Transverse colon (tissue), 4 donors: Measurements from ENCODE around the gene SMIM36. TPM values are rescaled to one million over a fixed set of nuclear protein-coding genes. Genes with fewer than 3 reads are reported as not detected.

Experiments
- DNase-seq: peaks from one replicate; pipeline ENCODE4 v3.0.0-alpha.2; 2019
- H3K27ac ChIP-seq, 4 donors: fragments of 200-600 bp; sonication (generic); 2 replicates each; pipeline ENCODE4 v1.5.1; 2016 to 2018; ENCODE audit warnings: inconsistent platforms in 4 of 4
- H3K27me3 ChIP-seq: fragments of 200-600 bp; sonication (generic); 2 replicates; pipeline ENCODE4 v1.5.1; 2017; ENCODE audit warnings: inconsistent platforms
- H3K36me3 ChIP-seq, 4 donors: fragments of 200-600 bp; sonication (generic); 2 replicates each; pipeline ENCODE4 v1.5.1; 2017 to 2019; ENCODE audit warnings: inconsistent platforms in 4 of 4
- H3K4me1 ChIP-seq, 4 donors: fragments of 200-600 bp; sonication (generic); 2 replicates each; pipeline ENCODE4 v1.5.1; 2017 to 2020; ENCODE audit warnings: inconsistent platforms in 4 of 4
- H3K4me3 ChIP-seq, 4 donors: fragments of 200-600 bp; sonication (generic); 1 replicate in 1 of 4; 2 replicates in 3 of 4; pipeline versions ENCODE4 v1.5.1 to v1.6.1; 2017 to 2019; ENCODE audit warnings: inconsistent platforms in 4 of 4
- H3K9me3 ChIP-seq, 2 donors: fragments of 200-600 bp; sonication (generic); 2 replicates each; pipeline ENCODE4 v1.5.1; 2017 to 2019; ENCODE audit warnings: inconsistent platforms in 2 of 2
- CTCF ChIP-seq, 5 experiments: fragments of 200-600 bp in 3 of 5; fragments of 450-650 bp in 2 of 5; sonication (generic) in 3 of 5; IDR thresholded peaks; 1 replicate in 2 of 5; 2 replicates in 3 of 5; pipeline ENCODE4 v1.5.1; 2016 to 2017; ENCODE audit warnings: antibody characterized with exemption in 5 of 5, inconsistent platforms in 3 of 5, mild to moderate bottlenecking in 2 of 5, moderate library complexity in 1 of 5
- EP300 ChIP-seq: sonication (generic); formaldehyde crosslinking; IDR thresholded peaks from one replicate; pipeline ENCODE4 v1.6.1; 2017; ENCODE audit warnings: antibody characterized with exemption, low read depth
- POLR2A ChIP-seq: fragments of 450-650 bp; IDR thresholded peaks from one replicate; pipeline ENCODE4 v1.6.1; 2016; ENCODE audit warnings: antibody characterized with exemption, mild to moderate bottlenecking, moderate library complexity
- POLR2AphosphoS5 ChIP-seq, 3 donors: sonication (generic); formaldehyde crosslinking; IDR thresholded peaks; one replicate each; pipeline ENCODE4 v1.6.1; 2016; ENCODE audit warnings: antibody characterized with exemption in 3 of 3
- WGBS, 2 donors: methylation state at CpG; one replicate each; pipeline ENCODE4 v1.1.5; 2018; ENCODE audit warnings: low coverage in 1 of 2; 5-methylcytosine and 5-hydroxymethylcytosine counted together
- in situ Hi-C, 4 donors: fragments of 200-750 bp; cut with MboI; loops; one replicate each; pipeline versions ENCODE4 v1.15.0 to v1.15.1; 2017; ENCODE audit warnings: low sequenced_read_pairs in 3 of 4, low pct_ligation_motif_present in 1 of 4, low pct_unique_long_range_greater_than_20kb in 1 of 4
- intact Hi-C: fragments of 100-400 bp; cut with DNase I; formaldehyde crosslinking; loops from one replicate; pipeline ENCODE4 v1.15.1; 2023; ENCODE audit warnings: low total_unique reads
- total RNA-seq, 4 donors: library from RNA; depleted of rRNA; stranded (reverse); fragments of >200 nt; gene quantifications; one replicate each; pipeline ENCODE4 v1.1.0, GENCODE V29; 2016

Gene SMIM36
- total RNA-seq, 4 donors from 2014 or later = not detected

GRCh38 chr17:55546481-55546880 lies 35.2 kb upstream of the SMIM36 start:
- Histone ChIP-seq H3K9me3 (no peaks in the 10 kb centered on the region), H3K36me3 (no peaks in the 10 kb centered on the region), H3K27ac (no peak overlapping the region), H3K4me3 (no peak overlapping the region), H3K27me3 (no peaks in the 10 kb centered on the region), H3K4me1 (no peaks in the 10 kb centered on the region)
- 91% methylated on average over 2 of the region's 2 CpGs; no CpG with 5 or more reads in 1 of the 2 donors for WGBS, 2 donors
- TF ChIP-seq POLR2AphosphoS5 (IDR thresholded peaks at IDR 0.05) = no peak
- TF ChIP-seq EP300 = no peak
- no peak for TF ChIP-seq CTCF (IDR thresholded peaks at IDR 0.05)
- TF ChIP-seq POLR2A = no peak
- in situ Hi-C loops = loop anchor here in 2 of 4 donors (25.0 kb wide), 3 partner anchors 91 to 766 kb away; partner anchors contain the start of gene PCTP (in 1 of the 2)
- DNase-seq = no peak
- intact Hi-C loops = no loop called here

GRCh38 chr17:55545806-55546205 lies 34.6 kb upstream of the SMIM36 start:
- in situ Hi-C loops (loop anchor here in 2 of 4 donors (25.0 kb wide), 3 partner anchors 91 to 766 kb away; partner anchors contain the start of gene PCTP (in 1 of the 2)), intact Hi-C loops (no loop called here)
- TF ChIP-seq EP300 = no peak
- TF ChIP-seq CTCF (IDR thresholded peaks at IDR 0.05) = no peak
- TF ChIP-seq POLR2AphosphoS5 (IDR thresholded peaks at IDR 0.05) = no peak
- TF ChIP-seq POLR2A = no peak
- Histone ChIP-seq H3K27me3 (no peaks in the 10 kb centered on the region), H3K36me3 (no peaks in the 10 kb centered on the region), H3K9me3 (no peaks in the 10 kb centered on the region), H3K27ac (no peak overlapping the region), H3K4me3 (no peak overlapping the region), H3K4me1 (no peaks in the 10 kb centered on the region)
- no peak for DNase-seq
- WGBS, 2 donors = 66 to 80% methylated on average over 6 of the region's 6 CpGs

- Histone ChIP-seq H3K27me3 (no peaks in the 10 kb centered on the region), H3K4me3 (no peak overlapping the region), H3K27ac (no peak overlapping the region), H3K9me3 (no peaks in the 10 kb centered on the region), H3K4me1 (no peaks in the 10 kb centered on the region), H3K36me3 (no peaks in the 10 kb centered on the region)
- in situ Hi-C loops = loop anchor here in 2 of 4 donors (25.0 kb wide), 3 partner anchors 94 to 769 kb away; partner anchors contain the start of gene PCTP (in 1 of the 2)
- DNase-seq = no peak
- TF ChIP-seq POLR2A (no peak), CTCF (IDR thresholded peaks at IDR 0.05) (no peak), POLR2AphosphoS5 (IDR thresholded peaks at IDR 0.05) (no peak), EP300 (no peak)
- intact Hi-C loops = no loop called here
Observed at GRCh38 chr17:55543709-55544108, 32.5 kb upstream of the SMIM36 start.

GRCh38 chr17:55540414-55541091 lies 29.3 kb upstream of the SMIM36 start:
- in situ Hi-C loops (loop anchor here in 2 of 4 donors (25.0 kb wide), 3 partner anchors 97 to 772 kb away; partner anchors contain the start of gene PCTP (in 1 of the 2)), intact Hi-C loops (no loop called here)
- no peaks in the 10 kb centered on the region for H3K27me3 ChIP-seq
- TF ChIP-seq POLR2A (no peak), CTCF (IDR thresholded peaks at IDR 0.05) (no peak), EP300 (no peak), POLR2AphosphoS5 (IDR thresholded peaks at IDR 0.05) (no peak)
- no peak overlapping the region for H3K4me3 ChIP-seq
- WGBS, 2 donors = 36 to 37% methylated on average over 2 to 4 of the region's 4 CpGs
- H3K36me3 ChIP-seq = no peaks in the 10 kb centered on the region
- H3K27ac ChIP-seq = no peak overlapping the region
- no peak for DNase-seq
- no peaks in the 10 kb centered on the region for H3K9me3 ChIP-seq
- H3K4me1 ChIP-seq = no peaks in the 10 kb centered on the region
